HepG2 (cell line): ENCODE data around the gene SUB1. TPM values are rescaled to one million over a fixed set of nuclear protein-coding genes. Genes with fewer than 3 reads are reported as not detected.
A peak's percentile ranks its signal among the peaks of the same experiment; 100 is the strongest.
"Not testable (repeated sequence)": the region's sequence is repeated elsewhere in the genome, so short reads cannot be mapped to it uniquely, and the experiment has no call there.

ENCODE experiments used
- ATAC-seq: fragments of 200-7000 bp; cut with Tn5 transposase; 3 replicates; pipeline ENCODE4 v1.9.1; 2020; ENCODE audit warnings: mild to moderate bottlenecking, moderate library complexity
- BruUV-seq: library from RNA; stranded (reverse); fragments of 400-500 nt; replicated peaks from 2 replicates; lab custom pipeline; 2021; lab: Mats Ljungman, UMichigan
- CTCF ChIA-PET: fragments of 300-600 bp; formaldehyde crosslinking; extraction: SDS; loops from one replicate; lab custom pipeline; 2021; ENCODE audit warnings: low total read pairs, inconsistent platforms, low intra/inter-chr PET ratio; lab: Yijun Ruan, JAX
- POLR2A ChIA-PET: fragments of 350-600 bp; sonication (Branson Sonifier 250); formaldehyde crosslinking; loops from one replicate; lab custom pipeline; 2020; ENCODE audit warnings: antibody characterized with exemption, inconsistent platforms; lab: Yijun Ruan, JAX
- DNase-seq: peaks from one replicate; pipeline ENCODE4 v3.0.0-alpha.2; 2015; ENCODE audit warnings: low spot score
- FAIRE-seq: peaks from 3 replicates; lab custom pipeline; 2011; peaks lifted over from hg19 to GRCh38; lab: Jason Lieb, UNC
- H2AFZ ChIP-seq: one replicate; pipeline ENCODE4 v1.6.1; 2011; ENCODE audit warnings: low read length, inconsistent platforms
- H3K27ac ChIP-seq: fragments of 300-600 bp; 3 replicates; pipeline ENCODE4 v1.8.0; 2011; ENCODE audit warnings: mixed run types, mild to moderate bottlenecking, mixed read lengths, low read length, inconsistent platforms; ENCODE audit not compliant: insufficient read depth; ENCODE audit errors: extremely low read length
- H3K27me3 ChIP-seq, 2 experiments: fragments of 200-600 bp in 1 of 2; 2 replicates in 1 of 2; 3 replicates in 1 of 2; pipeline versions ENCODE4 v1.6.0 to v1.8.0; 2011; ENCODE audit warnings: low read length in 2 of 2, mild to moderate bottlenecking in 2 of 2, moderate library complexity in 2 of 2, inconsistent platforms in 1 of 2; ENCODE audit not compliant: insufficient read depth in 2 of 2, control insufficient read depth in 1 of 2
- H3K36me3 ChIP-seq, 2 experiments: fragments of 200-600 bp in 1 of 2; replicated peaks in 1 of 2; 2 replicates in 1 of 2; 3 replicates in 1 of 2; pipeline versions ENCODE4 v1.5.1 to v1.8.0; 2011; ENCODE audit warnings: low read length in 2 of 2, inconsistent platforms in 1 of 2; ENCODE audit not compliant: insufficient read depth in 2 of 2, control insufficient read depth in 1 of 2
- H3K4me1 ChIP-seq: 2 replicates; pipeline ENCODE4 v1.5.1; 2012; ENCODE audit warnings: low read length, inconsistent platforms; ENCODE audit not compliant: insufficient read depth
- H3K4me2 ChIP-seq: 2 replicates; pipeline ENCODE4 v1.6.0; 2011; ENCODE audit warnings: low read depth, low read length, inconsistent platforms
- H3K4me3 ChIP-seq, 3 experiments: fragments of 200-600 bp in 1 of 3; sonication (generic), shearing (Covaris generic) in 1 of 3; replicated peaks in 1 of 3; 2 replicates each; pipeline ENCODE4 v1.5.1; 2011 to 2016; ENCODE audit warnings: low read length in 3 of 3, inconsistent platforms in 2 of 3, low read depth in 2 of 3, mild to moderate bottlenecking in 2 of 3, control low read depth in 1 of 3, mixed read lengths in 1 of 3; ENCODE audit not compliant: insufficient read depth in 1 of 3
- H3K79me2 ChIP-seq: one replicate; pipeline ENCODE4 v1.6.1; 2011; ENCODE audit warnings: low read length, inconsistent platforms; ENCODE audit not compliant: insufficient read depth
- H3K9ac ChIP-seq: 2 replicates; pipeline ENCODE4 v1.6.0; 2011; ENCODE audit warnings: mild to moderate bottlenecking, low read depth, low read length, inconsistent platforms; ENCODE audit not compliant: insufficient read depth
- H3K9me3 ChIP-seq: 2 replicates; pipeline ENCODE4 v1.5.1; 2012; ENCODE audit warnings: mild to moderate bottlenecking, low read length
- H4K20me1 ChIP-seq: 2 replicates; pipeline ENCODE4 v1.6.0; 2011; ENCODE audit warnings: inconsistent platforms, mild to moderate bottlenecking, low read length, moderate library complexity; ENCODE audit not compliant: insufficient read depth
- CREM ChIP-seq, 2 experiments: sonication (generic) in 1 of 2; formaldehyde crosslinking in 1 of 2; IDR thresholded peaks; 2 replicates each; pipeline versions ENCODE4 v1.4.0 to v1.6.1; 2016 to 2020; ENCODE audit warnings: antibody characterized with exemption in 1 of 2, mild to moderate bottlenecking in 1 of 2, missing genetic modification reagents in 1 of 2
- HMG20B ChIP-seq: conservative IDR thresholded peaks from 2 replicates; pipeline ENCODE4 v1.6.1; 2016; ENCODE audit warnings: missing genetic modification reagents, missing compliant biosample characterization
- HOXD1 ChIP-seq: sonication (generic); formaldehyde crosslinking; IDR thresholded peaks from 2 replicates; pipeline ENCODE4 v1.5.0; 2020; ENCODE audit warnings: missing genetic modification reagents
- KAT8 ChIP-seq: IDR thresholded peaks from 2 replicates; pipeline ENCODE4 v1.6.1; 2016; ENCODE audit warnings: missing genetic modification reagents, missing compliant biosample characterization
- MEIS1 ChIP-seq: sonication (generic); formaldehyde crosslinking; IDR thresholded peaks from 2 replicates; pipeline ENCODE4 v1.9.0; 2021; ENCODE audit warnings: mild to moderate bottlenecking, missing genetic modification reagents, moderate library complexity, borderline replicate concordance
- NAIF1 ChIP-seq: sonication (generic); formaldehyde crosslinking; IDR thresholded peaks from 2 replicates; pipeline ENCODE4 v1.5.0; 2020; ENCODE audit warnings: mild to moderate bottlenecking, missing genetic modification reagents, borderline replicate concordance
- RFXAP ChIP-seq: sonication (generic); formaldehyde crosslinking; IDR thresholded peaks from 2 replicates; pipeline ENCODE4 v1.4.0; 2020; ENCODE audit warnings: missing genetic modification reagents, borderline replicate concordance
- RXRA ChIP-seq: sonication (generic); formaldehyde crosslinking; IDR thresholded peaks from 2 replicates; pipeline ENCODE4 v1.5.1; 2020; ENCODE audit warnings: missing genetic modification reagents
- TCF7 ChIP-seq: sonication (generic); IDR thresholded peaks from 2 replicates; pipeline ENCODE4 v1.6.1; 2016; ENCODE audit warnings: antibody characterized with exemption, low read depth
- ZBTB21 ChIP-seq: sonication (generic); formaldehyde crosslinking; IDR thresholded peaks from 2 replicates; pipeline ENCODE4 v1.4.0; 2020; ENCODE audit warnings: missing genetic modification reagents
- ZNF331 ChIP-seq: sonication (generic); formaldehyde crosslinking; IDR thresholded peaks from 2 replicates; pipeline ENCODE4 v1.4.0; 2020; ENCODE audit warnings: missing genetic modification reagents
- ZNF335 ChIP-seq: sonication (generic); formaldehyde crosslinking; IDR thresholded peaks from 2 replicates; pipeline ENCODE4 v1.4.0; 2020; ENCODE audit warnings: missing genetic modification reagents
- ZNF792 ChIP-seq: IDR thresholded peaks from 2 replicates; pipeline ENCODE4 v1.6.1; 2016
- WGBS: methylation state at CpG from one replicate; pipeline ENCODE4 v1.1.6; 2017; ENCODE audit warnings: low lambda C conversion rate; 5-methylcytosine and 5-hydroxymethylcytosine counted together
- in situ Hi-C: cut with HindIII; loops from 2 replicates; pipeline ENCODE4 v1.10.0; 2017; ENCODE audit warnings: low pct_unique_long_range_greater_than_20kb; ENCODE audit not compliant: extremely low pct_ligation_motif_present
- intact Hi-C: fragments of 100-400 bp; cut with micrococcal nuclease; formaldehyde crosslinking; loops from one replicate; pipeline ENCODE4 v1.10.0; 2022; ENCODE audit not compliant: unreplicated experiment
- polyA plus RNA-seq, 8 experiments: library from polyadenylated mRNA; depleted of rRNA in 3 of 8; stranded (reverse) in 7 of 8; unstranded in 1 of 8; fragments of >200 nt; fragmentation: Illumina TruSeq in 4 of 8; extraction: Trizol in 4 of 8; gene quantifications; 2 replicates each; pipeline versions ENCODE4 v1.2.1 to v1.2.3, GENCODE V29; 2011 to 2016; ENCODE audit warnings: low read depth in 4 of 8, missing spikeins in 1 of 8, mixed read lengths in 1 of 8; ENCODE audit not compliant: insufficient read depth in 1 of 8
- total RNA-seq, 5 experiments: library from RNA; depleted of rRNA; stranded (reverse); fragments of >200 nt; fragmentation: Illumina TruSeq; extraction: Trizol; gene quantifications; 2 replicates each; pipeline ENCODE4 v1.2.3, GENCODE V29; 2016; ENCODE audit warnings: low read depth in 1 of 5
- TF ChIP-seq, protein P1 (sequence below): sonication (generic); formaldehyde crosslinking; IDR thresholded peaks from 2 replicates; pipeline ENCODE4 v1.4.0; 2020; ENCODE audit warnings: missing genetic modification reagents, mild to moderate bottlenecking, borderline replicate concordance
- TF ChIP-seq, protein P2 (sequence below), 2 experiments: IDR thresholded peaks; 2 replicates each; pipeline ENCODE4 v1.6.1; 2011 to 2012; ENCODE audit warnings: low read length in 2 of 2, borderline replicate concordance in 1 of 2, low read depth in 1 of 2, mild to moderate bottlenecking in 1 of 2, moderate library complexity in 1 of 2
- TF ChIP-seq, protein P3 (sequence below): sonication (generic); formaldehyde crosslinking; IDR thresholded peaks from 2 replicates; pipeline ENCODE4 v1.4.0; 2020; ENCODE audit warnings: missing genetic modification reagents
- TF ChIP-seq, protein P4 (sequence below): conservative IDR thresholded peaks from 2 replicates; pipeline ENCODE4 v1.6.1; 2018; ENCODE audit warnings: missing genetic modification reagents

The SUB1 gene
- total and polyA plus RNA-seq, 2 of the 13 experiments (the other 11 are each of a cell fraction or from before 2014, with no cell fraction given): 182 to 693 TPM

DNA sequence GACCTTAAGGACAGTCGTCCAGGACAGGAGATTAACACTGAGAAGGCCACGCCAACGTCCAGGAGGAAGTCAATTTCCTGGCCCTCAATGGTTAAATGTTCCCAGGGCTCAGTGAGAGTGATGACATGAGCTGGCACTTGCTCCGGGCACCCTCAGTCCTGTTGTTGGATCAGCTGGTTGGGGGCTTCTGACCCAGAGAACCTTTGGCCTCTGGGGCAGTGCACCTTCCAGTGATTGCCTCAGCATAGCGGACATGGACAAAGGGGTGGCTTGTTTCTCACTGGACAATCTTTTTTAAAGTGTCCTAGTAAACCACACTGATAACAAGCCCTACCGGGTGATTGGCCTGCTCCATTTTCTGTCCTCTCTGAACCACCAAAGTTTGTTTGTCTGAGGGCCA lies 28.8 kb upstream of the SUB1 start:
- peaks cover 64% of the 10 kb centered on the region for H3K4me1 ChIP-seq
- H4K20me1 ChIP-seq; in situ Hi-C loops; BruUV-seq; ATAC-seq; H3K36me3 ChIP-seq; H2AFZ ChIP-seq; H3K27me3 ChIP-seq; H3K9me3 ChIP-seq; H3K79me2 ChIP-seq; CTCF ChIA-PET; TF ChIP-seq CREM (CRISPR knock-in tag; IDR thresholded peaks at IDR 0.05): not testable (repeated sequence)
- H3K4me2 ChIP-seq: peak overlapping the region; percentile 63
- FAIRE-seq (peak; percentile 42), DNase-seq (peak; percentile 97)
- POLR2A ChIA-PET: interaction anchor here (0.7 to 2.2 kb wide), 10 partner anchors 10 to 66 kb away, joined by 3 to 18 read pairs (median 6); no protein-coding TSS in a partner anchor
- H3K4me3 ChIP-seq: peak overlapping the region in 1 of 3 experiments; percentile 16; a peak in 1 of 6 replicates
- H3K27ac ChIP-seq: peak overlapping the region; percentile 83
- intact Hi-C loops: loop anchor here (1.0 to 2.0 kb wide), 2 partner anchors 18 to 28 kb away; partner anchors contain the start of gene SUB1
- H3K9ac ChIP-seq: peak overlapping the region; percentile 56
- 7% methylated on average over 6 of the region's 6 CpGs for WGBS
- TF ChIP-seq ZNF335 (CRISPR knock-in tag) (peak; percentile 98), CREM (IDR thresholded peaks at IDR 0.05) (peak; percentile 88), MEIS1 (peak; percentile 73; the same call in 1 of the 2 replicates), RFXAP (peak; percentile 79; the same call in 1 of the 2 replicates), HOXD1 (CRISPR knock-in tag) (peak; percentile 86; the same call in 1 of the 2 replicates), TCF7 (peak; percentile 94), ZBTB21 (CRISPR knock-in tag) (0 out of 2 replicates have a peak, but pooled peaks have one; percentile 32), NAIF1 (CRISPR knock-in tag) (0 out of 2 replicates have a peak, but pooled peaks have one; percentile 45), HMG20B (peak; percentile 96), ZNF792 (peak; percentile 70; the same call in 1 of the 2 replicates), ZNF331 (CRISPR knock-in tag) (peak; percentile 85), RXRA (CRISPR knock-in tag) (peak; percentile 98), KAT8 (peak; percentile 66; the same call in 1 of the 2 replicates)
- TF ChIP-seq, protein P1, sequence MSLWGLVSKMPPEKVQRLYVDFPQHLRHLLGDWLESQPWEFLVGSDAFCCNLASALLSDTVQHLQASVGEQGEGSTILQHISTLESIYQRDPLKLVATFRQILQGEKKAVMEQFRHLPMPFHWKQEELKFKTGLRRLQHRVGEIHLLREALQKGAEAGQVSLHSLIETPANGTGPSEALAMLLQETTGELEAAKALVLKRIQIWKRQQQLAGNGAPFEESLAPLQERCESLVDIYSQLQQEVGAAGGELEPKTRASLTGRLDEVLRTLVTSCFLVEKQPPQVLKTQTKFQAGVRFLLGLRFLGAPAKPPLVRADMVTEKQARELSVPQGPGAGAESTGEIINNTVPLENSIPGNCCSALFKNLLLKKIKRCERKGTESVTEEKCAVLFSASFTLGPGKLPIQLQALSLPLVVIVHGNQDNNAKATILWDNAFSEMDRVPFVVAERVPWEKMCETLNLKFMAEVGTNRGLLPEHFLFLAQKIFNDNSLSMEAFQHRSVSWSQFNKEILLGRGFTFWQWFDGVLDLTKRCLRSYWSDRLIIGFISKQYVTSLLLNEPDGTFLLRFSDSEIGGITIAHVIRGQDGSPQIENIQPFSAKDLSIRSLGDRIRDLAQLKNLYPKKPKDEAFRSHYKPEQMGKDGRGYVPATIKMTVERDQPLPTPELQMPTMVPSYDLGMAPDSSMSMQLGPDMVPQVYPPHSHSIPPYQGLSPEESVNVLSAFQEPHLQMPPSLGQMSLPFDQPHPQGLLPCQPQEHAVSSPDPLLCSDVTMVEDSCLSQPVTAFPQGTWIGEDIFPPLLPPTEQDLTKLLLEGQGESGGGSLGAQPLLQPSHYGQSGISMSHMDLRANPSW (CRISPR knock-in tag): peak; percentile 78; the same call in 1 of the 2 replicates
- TF ChIP-seq, protein P2, sequence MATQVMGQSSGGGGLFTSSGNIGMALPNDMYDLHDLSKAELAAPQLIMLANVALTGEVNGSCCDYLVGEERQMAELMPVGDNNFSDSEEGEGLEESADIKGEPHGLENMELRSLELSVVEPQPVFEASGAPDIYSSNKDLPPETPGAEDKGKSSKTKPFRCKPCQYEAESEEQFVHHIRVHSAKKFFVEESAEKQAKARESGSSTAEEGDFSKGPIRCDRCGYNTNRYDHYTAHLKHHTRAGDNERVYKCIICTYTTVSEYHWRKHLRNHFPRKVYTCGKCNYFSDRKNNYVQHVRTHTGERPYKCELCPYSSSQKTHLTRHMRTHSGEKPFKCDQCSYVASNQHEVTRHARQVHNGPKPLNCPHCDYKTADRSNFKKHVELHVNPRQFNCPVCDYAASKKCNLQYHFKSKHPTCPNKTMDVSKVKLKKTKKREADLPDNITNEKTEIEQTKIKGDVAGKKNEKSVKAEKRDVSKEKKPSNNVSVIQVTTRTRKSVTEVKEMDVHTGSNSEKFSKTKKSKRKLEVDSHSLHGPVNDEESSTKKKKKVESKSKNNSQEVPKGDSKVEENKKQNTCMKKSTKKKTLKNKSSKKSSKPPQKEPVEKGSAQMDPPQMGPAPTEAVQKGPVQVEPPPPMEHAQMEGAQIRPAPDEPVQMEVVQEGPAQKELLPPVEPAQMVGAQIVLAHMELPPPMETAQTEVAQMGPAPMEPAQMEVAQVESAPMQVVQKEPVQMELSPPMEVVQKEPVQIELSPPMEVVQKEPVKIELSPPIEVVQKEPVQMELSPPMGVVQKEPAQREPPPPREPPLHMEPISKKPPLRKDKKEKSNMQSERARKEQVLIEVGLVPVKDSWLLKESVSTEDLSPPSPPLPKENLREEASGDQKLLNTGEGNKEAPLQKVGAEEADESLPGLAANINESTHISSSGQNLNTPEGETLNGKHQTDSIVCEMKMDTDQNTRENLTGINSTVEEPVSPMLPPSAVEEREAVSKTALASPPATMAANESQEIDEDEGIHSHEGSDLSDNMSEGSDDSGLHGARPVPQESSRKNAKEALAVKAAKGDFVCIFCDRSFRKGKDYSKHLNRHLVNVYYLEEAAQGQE (IDR thresholded peaks at IDR 0.05; ENCODE audit: borderline replicate concordance in 1 of 2, low read depth in 1 of 2, low read length in 2 of 2): peak in 1 of 2 experiments; percentile 49; a peak in 1 of 4 replicates
- TF ChIP-seq, protein P3, sequence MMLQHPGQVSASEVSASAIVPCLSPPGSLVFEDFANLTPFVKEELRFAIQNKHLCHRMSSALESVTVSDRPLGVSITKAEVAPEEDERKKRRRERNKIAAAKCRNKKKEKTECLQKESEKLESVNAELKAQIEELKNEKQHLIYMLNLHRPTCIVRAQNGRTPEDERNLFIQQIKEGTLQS (CRISPR knock-in tag): peak; percentile 98
- TF ChIP-seq, protein P4, sequence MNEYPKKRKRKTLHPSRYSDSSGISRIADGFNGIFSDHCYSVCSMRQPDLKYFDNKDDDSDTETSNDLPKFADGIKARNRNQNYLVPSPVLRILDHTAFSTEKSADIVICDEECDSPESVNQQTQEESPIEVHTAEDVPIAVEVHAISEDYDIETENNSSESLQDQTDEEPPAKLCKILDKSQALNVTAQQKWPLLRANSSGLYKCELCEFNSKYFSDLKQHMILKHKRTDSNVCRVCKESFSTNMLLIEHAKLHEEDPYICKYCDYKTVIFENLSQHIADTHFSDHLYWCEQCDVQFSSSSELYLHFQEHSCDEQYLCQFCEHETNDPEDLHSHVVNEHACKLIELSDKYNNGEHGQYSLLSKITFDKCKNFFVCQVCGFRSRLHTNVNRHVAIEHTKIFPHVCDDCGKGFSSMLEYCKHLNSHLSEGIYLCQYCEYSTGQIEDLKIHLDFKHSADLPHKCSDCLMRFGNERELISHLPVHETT (CRISPR knock-in tag): 0 out of 2 replicates have a peak, but pooled peaks have one; percentile 39
